GM21529 (cell line): ENCODE measurements around the gene CTCFL.
"Not testable (repeated sequence)": the region's sequence is repeated elsewhere in the genome, so short reads cannot be mapped to it uniquely, and the experiment has no call there.

Experiments used
- ATAC-seq: cut with Tn5 transposase; IDR thresholded peaks from one replicate; pipeline ENCODE4 v1.9.1; 2021; ENCODE audit not compliant: unreplicated experiment

Gene CTCFL

GRCh38 chr20:57509665-57510237 lies 15.2 kb downstream of the CTCFL start:
- no peak for ATAC-seq

DNA sequence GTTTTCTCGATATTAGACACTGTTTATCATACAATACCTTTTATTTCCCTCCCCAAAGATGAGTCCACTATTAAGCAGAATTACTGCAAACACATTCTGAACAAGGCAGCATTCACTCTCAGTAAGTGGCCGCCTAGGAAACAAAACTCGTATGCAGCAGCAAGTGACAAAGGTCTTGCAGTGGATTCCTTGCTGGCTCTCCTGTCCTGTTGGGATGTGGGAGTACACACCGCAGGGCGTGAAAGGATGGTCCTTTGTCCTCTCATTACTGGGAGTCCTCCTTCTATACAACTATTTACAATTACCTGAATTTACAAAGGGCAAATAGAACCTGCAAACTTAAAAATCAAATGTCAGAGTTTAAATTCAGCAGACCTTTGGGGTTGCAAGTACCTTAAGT lies 16.1 kb downstream of the CTCFL start:
- no peak for ATAC-seq

DNA sequence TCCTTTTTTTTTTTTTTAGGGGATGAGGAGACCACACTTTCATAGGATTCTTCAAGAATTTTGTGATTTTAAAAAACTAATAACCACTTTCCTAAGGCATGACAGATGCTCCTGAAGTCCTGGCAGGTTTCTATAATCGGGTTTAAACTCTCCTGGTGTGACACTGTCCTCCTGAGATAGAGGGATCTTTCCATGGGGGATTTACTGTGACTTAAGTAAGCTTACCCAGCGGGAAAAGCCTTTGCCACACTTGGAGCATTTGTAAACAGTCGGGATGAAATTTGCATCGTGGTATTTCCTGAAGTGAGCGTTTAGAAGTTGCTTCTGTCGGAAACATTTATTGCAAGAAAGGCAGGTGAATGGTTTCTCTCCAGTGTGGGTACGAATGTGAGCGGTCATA lies 16.6 kb downstream of the CTCFL start:
- ATAC-seq: no peak

- no peak for ATAC-seq
Measured at GRCh38 chr20:57507477-57507876, 17.5 kb downstream of the CTCFL start.

- no peak for ATAC-seq
Measured at GRCh38 chr20:57505979-57506378, 19.0 kb downstream of the CTCFL start.

- ATAC-seq: no peak
Measured at GRCh38 chr20:57504411-57504810, 20.5 kb downstream of the CTCFL start.

DNA sequence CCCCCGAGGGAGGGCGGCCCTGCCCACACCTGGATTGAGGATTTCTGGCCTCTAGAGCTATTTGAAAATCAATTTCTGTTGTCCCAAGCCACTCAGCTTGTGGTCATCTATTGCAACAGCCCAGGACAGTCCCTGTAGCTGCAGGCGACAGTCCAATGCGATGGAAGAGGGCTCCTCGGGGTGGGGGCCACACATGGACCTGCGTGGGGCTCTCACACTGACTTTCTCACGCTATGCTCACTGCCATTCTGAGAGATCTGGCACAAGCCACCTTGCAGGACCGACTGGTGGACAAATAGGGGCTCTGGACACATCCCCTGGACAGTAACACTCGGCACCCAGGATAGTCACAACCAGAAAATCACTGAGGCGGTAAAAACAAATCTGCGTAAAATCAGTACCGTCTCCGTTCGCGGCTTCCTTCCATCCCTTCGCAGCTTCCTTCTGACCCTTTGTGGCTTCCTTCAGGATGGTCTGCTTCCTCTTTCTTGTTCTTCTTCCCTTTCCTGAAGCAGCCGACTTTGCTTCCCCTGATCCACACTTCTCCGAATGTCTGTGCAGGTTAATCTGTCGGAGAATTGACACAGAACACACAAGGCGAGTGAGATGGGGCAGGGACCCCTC lies 21.8 kb downstream of the CTCFL start:
- peak; percentile 56 for ATAC-seq

DNA sequence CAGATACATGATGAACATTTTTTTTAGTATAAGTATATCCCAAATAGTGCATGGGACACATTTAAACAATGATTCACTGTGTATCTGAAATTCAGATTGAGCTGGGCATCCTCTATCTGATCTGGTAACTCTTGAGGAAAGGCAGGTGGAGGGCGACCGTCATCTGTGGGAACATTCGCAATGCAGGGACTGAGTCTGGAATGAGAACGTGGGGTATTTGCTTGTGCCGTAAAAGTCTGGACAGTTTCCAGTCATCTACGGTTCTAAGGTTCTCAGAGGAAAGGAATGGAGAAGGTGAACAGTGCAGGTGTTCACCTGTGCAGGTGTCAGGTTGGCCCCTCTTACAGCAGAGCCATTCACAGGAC lies 22.6 kb downstream of the CTCFL start:
- ATAC-seq: no peak

- ATAC-seq: no peak
Measured at GRCh38 chr20:57501461-57502335, 23.2 kb downstream of the CTCFL start.

GRCh38 chr20:57500962-57501361 lies 24.0 kb downstream of the CTCFL start:
- no peak for ATAC-seq

DNA sequence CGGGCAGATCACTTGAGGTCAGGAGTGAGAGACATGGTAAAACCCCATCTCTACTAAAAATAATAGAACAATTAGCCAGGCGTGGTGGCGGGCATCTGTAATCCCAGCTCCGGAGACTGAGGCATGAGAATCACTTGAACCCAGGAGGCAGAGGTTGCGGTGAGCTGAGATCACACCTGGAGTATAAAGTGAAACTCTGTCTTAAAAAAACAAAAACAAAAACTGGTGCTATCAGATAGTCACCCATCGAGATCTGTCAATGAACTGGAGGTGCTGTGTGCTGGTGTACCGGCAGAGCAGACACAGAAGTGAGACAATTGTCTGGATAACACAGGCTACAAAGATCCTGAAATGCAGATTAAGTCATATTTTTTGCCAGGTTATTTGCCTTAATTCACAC lies 24.7 kb downstream of the CTCFL start:
- no peak for ATAC-seq

GRCh38 chr20:57499676-57500075 lies 25.3 kb downstream of the CTCFL start:
- no peak for ATAC-seq

GRCh38 chr20:57498425-57499400 lies 26.2 kb downstream of the CTCFL start:
- ATAC-seq: peak; percentile 57

- ATAC-seq: no peak
Measured at GRCh38 chr20:57496592-57496991, 28.3 kb downstream of the CTCFL start.

DNA sequence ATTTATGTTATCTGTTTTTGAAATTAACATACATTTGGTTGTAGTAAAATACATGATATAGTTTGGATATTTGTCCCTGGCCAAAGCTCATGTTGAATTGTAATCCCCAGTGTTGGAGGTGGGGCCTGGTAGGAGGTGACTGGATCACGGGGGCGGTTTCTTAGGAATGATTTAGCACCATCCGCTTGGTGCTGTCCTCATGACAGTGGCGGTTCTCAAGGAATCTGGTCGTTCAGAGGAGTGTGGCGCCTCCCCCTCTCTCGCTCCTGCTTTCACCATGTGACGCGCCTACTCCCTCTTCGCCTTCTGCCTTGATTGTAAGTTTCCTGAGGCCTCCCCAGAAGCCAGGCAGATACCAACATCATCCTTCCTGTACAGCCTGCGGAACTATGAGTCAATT lies 29.0 kb downstream of the CTCFL start:
- ATAC-seq: no peak

GRCh38 chr20:57493091-57493615 lies 31.8 kb downstream of the CTCFL start:
- no peak for ATAC-seq

DNA sequence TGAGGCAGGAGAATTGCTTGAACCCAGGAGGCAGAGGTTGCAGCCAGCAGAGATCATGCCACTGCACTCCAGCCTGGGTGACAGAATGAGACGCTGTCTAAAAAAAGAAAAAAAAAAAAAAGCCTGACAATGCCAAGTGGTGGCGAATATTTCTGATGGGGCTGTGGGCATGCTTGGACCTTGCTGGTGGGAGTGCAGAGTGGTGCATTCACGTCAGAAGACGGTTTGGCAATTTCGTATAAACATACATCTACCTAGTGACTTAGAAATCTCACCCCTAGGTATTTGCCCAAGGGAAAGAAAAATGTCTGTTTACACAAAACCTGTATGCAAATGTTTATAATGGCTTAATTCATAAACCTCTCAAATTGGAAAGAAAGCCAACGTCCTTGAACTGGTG lies 33.6 kb downstream of the CTCFL start:
- no peak for ATAC-seq

DNA sequence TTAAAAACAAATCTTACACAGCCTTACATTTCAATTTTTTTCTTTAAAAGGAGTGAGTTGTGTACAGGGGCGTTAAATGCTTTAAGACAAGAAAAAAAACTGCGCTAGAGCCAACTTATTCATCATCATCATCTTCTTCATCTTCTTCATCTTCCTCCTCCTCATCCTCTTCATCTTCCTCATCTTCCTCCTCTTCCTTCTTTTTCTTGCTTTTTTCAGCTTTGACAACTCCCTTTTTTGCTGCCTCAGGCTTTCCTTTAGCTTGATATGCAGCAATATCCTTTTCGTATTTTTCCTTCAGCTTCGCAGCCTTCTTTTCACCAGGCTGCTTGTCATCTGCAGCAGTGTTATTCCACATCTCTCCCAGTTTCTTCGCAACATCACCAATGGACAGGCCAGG lies 36.7 kb downstream of the CTCFL start:
- not testable (repeated sequence) for ATAC-seq

DNA sequence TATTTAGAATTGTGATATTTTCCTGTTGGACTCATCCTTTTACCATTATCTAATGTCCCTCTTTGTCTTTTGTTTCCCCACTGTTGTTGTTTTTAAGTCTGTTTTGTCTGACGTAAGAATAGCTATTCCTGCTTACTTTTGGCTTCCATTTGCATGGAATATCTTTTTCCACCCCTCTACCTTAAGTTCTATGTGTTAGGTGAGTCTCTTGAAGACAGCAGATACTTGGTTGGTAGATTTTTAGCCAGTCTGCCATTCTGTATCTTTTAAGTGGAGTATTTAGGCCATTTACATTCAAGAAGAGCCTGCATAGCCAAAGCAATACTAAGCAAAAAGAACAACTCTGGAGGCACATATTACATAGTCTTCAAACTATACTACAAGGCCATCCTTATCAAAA lies 39.2 kb downstream of the CTCFL start:
- ATAC-seq: no peak

DNA sequence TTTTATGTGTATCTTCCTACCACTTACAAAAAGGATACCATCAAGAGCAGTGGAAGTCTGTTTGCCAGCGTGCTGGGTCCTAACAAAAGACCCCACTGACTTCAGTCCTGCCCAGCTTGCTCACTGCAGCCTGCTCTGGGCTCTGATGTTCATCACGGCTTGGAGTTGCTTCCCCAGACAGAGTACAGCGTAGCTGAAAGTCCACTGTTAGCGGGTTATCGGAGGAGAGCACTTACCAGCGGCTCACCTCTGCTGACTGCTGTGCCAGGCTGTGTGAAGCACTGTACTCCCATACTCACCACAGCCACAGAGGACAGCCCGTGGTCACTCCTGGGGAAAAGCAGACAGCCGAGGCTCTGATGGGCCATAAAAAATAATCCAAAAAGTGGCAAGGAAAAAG lies 40.2 kb downstream of the CTCFL start:
- ATAC-seq: no peak
